ENCODE data around the gene ZNF445.
"Not testable (repeated sequence)": the region's sequence is repeated elsewhere in the genome, so short reads cannot be mapped to it uniquely, and the experiment has no call there.

The ZNF445 gene

DNA sequence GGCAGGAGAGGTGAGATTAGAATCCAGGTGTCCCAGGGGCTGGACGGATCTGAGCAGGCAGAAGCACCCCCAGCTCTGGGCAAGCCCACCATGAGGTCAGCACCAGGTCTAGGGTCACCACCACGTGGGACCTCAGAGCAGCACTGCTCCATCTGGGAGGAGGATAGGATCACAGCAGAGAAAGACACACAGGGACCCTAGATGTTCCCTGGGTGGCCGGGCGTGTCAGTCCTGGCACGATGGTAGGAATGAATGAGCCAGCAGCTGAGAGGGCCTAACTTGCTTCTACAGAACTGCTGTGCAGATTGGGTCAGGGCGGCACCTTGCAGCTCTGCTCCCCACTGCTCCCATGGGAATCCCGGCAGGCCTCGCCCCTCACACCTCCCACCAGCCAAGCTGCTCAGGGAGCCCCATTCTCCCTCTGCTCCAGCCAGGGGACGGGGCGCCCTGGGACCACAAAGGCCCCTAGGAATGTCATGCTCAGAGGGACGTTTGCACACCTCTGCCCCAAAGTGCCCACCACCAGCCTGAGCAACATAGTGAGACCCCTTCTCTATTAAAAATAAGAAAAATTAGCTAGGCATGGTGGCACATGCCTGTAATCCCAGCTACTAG is 66.3 kb downstream of the ZNF445 start:
- DNase-seq (ENCODE audit: low read depth, low spot score), result no peak
- H3K27ac ChIP-seq, result no peak overlapping the region

DNA sequence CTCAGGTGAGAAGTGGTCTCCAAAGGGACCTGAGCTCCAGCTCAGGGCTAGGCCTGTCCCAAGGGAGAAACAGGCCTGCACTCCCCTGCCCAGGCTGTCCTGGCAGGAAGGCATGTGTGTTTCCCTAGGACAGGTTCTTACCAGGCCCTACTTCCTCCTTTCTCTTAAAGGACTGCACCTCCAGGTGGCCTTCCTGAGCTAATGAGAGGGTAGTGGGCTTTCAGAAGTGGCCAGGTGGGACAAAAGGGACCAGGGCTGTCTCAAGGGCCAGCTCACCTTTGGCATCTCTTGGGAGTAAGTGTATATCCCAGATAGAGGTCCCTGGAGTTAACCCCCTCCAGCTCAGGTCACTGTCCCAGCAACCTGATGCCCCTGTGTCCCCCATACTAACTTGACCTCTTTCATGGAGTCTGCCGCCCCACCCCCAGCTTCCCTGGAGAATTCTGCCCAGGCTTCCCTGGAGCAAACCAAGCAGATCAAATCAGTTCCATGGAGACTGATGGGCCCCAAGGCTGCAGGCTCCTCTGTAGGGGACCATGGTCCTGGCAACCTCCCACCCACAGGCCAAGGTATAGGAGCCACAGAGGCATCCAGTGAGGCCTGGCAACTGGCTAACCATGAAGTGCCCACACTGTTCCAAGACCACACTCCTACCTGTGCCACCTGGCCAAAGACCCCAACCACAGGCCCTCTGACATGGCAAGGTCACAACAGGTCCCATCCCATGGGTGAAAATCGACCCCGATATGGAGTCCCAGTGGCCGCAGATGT is 67.6 kb downstream of the ZNF445 start:
- H3K27ac ChIP-seq, result no peak overlapping the region
- no peak for DNase-seq (ENCODE audit: low read depth, low spot score)

DNA sequence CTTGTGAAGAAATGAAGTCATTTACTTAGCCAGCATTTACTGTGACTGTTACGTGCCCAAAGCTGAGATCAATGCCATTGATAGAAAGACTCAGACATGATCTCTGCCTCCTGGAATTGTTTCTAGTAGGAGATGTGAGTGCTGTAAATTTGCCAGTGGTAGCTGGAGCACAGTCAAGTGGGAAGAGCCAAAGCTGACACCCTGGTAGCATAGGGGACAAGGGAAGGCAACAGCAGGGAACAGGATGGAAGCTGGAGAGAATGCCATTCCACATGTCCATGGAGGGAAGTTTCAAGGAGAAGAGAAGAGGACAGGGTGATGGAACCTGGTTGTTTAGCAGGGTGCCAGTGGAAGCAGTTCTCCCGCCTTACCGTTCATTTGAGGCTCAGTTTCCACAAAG is 74.9 kb downstream of the ZNF445 start:
- DNase-seq (ENCODE audit: low read depth, low spot score), result no peak
- H3K27ac ChIP-seq, result no peak overlapping the region

DNA sequence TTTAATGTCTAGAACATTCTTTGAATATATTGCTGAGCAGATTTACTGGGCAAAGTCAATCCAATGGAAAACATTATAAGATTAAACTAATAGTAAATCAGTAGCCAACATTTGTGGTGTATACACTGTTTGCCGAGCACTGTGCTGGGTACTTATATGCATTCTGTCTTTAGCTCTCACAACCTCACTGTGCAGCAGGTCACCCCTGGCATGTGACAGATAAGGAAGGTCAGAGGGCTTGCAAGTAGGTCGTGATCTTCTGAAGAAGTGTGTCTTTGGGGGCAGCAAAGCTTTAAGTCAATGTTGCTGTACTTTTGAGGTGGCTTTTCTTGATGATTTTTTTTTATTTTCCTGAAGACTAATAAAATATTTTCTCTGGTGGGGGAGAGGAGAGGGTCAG is 76.7 kb downstream of the ZNF445 start:
- DNase-seq (ENCODE audit: low read depth, low spot score), result no peak

DNA sequence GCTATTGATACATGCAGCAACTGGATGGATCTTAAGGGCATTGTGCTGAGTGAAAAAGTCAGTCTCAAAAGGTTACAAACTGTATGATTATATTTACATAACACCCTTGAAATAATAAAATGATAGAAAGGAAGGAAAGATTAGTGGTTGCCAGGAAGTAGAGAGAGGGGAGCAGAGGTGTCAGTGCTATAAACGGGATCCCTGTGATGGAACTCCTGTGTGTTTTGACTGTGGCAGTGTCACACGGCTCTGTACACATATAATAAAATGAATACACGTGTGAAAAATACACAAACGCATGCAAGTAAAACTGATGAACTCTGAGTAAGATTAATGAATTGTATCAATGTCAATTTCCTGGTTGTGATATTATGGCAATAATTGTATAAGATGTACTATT is 78.6 kb downstream of the ZNF445 start:
- no peak for DNase-seq (ENCODE audit: low read depth, low spot score)
- H3K27ac ChIP-seq, result no peak overlapping the region

More for the DNA sequence above, 76.7 kb downstream of the ZNF445 start:
- H3K27ac ChIP-seq, result no peak overlapping the region

DNA sequence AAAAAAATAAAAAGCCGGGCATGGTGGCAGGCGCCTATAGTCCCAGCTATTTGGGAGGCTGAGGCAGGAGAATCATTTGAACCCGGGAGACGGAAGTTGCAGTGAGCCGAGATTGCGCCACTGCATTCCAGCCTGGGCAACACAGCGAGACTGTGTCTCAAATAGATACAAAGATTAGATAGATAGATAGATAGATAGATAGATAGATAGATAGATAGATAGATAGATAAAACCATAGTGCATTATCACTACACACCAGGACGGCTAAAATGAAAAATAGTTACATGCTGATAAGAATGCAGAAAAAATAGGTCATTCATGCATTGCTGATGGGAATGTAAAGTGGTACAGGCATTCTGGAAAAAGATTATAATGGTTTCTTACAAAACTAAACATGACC is 79.2 kb downstream of the ZNF445 start:
- not testable (repeated sequence) for H3K27ac ChIP-seq; DNase-seq (ENCODE audit: low read depth, low spot score)

DNA sequence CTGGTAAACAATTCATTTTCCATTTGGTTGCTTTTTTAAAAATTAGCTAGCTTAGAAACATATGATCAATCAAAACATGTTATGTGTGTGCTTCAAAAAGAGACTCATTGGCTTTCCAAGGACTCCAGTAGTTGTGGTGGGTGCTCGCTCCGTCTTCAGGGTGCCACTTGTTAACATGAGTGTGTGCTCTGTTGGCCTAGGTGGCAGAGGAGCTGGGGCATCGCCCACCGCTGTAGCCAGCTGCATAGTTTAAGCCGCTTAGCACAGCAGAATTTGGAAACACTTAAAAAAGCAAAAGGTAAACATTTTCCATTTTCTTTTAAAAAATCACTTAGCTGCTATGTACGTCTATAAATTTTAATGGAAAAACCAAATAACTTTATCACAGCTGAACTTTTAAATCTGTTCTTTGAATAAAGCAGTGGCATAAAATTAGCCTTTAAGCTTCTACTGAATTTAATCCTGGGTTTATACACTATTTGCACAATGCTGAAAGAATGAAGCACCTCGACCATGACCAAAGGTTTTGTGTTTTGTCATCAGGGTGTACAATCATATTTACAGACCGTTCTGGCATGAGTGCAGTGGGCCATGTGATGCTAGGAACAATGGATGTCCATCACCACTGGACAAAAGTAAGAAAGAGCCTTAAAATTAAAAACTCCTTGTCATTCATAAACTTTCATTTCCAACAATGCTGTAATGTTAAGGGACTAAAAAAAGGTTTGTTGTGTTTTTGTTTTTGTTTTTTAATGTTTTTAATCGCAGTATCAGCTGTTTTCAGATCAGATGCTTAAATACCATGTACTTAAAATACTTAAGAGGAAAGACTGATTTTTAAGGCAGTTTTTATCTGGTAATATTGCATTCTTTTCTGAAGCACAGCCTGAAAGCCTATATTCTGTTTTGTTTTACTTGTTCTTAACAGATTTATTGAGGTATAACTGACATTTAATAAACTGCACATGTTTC is 81.0 kb downstream of the ZNF445 start:
- DNase-seq (ENCODE audit: low read depth, low spot score), result no peak
- H3K27ac ChIP-seq, result no peak overlapping the region

DNA sequence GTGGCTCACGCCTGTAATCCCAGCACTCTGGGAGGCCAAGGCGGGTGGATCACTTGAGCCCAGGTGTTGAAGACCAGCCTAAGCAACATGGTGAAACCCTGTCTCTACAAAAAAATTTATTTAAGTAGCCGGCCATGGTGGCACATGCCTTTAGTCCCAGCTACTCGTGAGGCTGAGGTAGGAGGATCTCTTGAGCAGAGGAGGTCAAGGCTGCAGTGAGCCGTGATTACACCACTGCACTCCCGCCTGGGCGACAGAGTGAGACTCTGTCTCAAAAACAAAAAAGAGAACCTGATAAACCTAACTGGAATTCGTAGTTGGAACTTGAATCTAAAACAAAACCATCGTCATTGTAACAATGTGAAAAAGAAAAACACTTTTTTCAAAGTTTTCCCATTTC is 81.8 kb downstream of the ZNF445 start:
- H3K27ac ChIP-seq, result no peak overlapping the region
- DNase-seq (ENCODE audit: low read depth, low spot score), result no peak

DNA sequence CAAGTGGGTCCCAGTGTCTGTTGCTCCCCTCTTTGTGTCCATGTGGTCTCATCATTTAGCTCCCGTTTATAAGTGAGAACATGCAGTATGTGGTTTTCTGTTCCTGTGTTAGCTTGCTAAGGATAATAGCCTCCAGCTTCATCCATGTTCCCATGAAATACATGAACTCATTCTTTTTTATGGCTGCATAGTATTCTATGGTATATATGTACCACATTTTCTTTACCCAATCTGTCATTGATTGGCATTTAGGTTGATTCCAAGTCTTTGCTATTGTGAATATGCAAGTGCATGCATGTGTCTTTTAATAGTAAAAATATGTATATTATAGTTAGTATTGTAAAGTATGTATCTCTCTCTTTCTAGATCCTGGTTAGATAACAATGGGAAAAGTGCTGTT is 85.0 kb downstream of the ZNF445 start:
- no peak overlapping the region for H3K27ac ChIP-seq
- no peak for DNase-seq (ENCODE audit: low read depth, low spot score)

DNA sequence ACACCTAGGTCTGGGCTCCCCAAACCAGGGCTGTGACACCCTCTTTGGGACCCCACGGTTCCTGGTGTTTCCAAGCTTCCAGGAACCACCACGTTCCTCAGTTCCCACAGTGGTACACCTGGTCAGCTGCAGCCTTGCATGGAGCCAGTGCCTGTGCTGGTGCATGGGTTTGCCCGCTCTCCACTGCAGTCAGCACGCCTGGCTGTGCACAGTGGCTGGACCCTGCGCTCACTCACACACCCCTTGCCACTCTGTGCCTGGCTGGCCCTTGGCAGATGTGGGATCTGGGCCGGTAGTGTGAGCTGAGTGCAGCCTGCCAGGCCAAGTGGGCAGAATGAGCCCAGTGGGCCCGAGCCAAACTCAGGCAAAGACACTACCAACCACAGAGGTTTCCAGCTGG is 90.1 kb downstream of the ZNF445 start:
- H3K27ac ChIP-seq, result no peak overlapping the region
- DNase-seq (ENCODE audit: low read depth, low spot score), result no peak

All from epithelial cell of prostate (primary cell).